HS-27A (cell line): ENCODE results near the gene HIC1.
"Not testable (repeated sequence)": the region's sequence is repeated elsewhere in the genome, so short reads cannot be mapped to it uniquely, and the experiment has no call there.

Source experiments
- DNase-seq: peaks from one replicate; pipeline ENCODE4 v3.0.0-alpha.2; 2012; ENCODE audit warnings: low read depth, missing footprints

Gene HIC1, protein sequence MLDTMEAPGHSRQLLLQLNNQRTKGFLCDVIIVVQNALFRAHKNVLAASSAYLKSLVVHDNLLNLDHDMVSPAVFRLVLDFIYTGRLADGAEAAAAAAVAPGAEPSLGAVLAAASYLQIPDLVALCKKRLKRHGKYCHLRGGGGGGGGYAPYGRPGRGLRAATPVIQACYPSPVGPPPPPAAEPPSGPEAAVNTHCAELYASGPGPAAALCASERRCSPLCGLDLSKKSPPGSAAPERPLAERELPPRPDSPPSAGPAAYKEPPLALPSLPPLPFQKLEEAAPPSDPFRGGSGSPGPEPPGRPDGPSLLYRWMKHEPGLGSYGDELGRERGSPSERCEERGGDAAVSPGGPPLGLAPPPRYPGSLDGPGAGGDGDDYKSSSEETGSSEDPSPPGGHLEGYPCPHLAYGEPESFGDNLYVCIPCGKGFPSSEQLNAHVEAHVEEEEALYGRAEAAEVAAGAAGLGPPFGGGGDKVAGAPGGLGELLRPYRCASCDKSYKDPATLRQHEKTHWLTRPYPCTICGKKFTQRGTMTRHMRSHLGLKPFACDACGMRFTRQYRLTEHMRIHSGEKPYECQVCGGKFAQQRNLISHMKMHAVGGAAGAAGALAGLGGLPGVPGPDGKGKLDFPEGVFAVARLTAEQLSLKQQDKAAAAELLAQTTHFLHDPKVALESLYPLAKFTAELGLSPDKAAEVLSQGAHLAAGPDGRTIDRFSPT

DNA sequence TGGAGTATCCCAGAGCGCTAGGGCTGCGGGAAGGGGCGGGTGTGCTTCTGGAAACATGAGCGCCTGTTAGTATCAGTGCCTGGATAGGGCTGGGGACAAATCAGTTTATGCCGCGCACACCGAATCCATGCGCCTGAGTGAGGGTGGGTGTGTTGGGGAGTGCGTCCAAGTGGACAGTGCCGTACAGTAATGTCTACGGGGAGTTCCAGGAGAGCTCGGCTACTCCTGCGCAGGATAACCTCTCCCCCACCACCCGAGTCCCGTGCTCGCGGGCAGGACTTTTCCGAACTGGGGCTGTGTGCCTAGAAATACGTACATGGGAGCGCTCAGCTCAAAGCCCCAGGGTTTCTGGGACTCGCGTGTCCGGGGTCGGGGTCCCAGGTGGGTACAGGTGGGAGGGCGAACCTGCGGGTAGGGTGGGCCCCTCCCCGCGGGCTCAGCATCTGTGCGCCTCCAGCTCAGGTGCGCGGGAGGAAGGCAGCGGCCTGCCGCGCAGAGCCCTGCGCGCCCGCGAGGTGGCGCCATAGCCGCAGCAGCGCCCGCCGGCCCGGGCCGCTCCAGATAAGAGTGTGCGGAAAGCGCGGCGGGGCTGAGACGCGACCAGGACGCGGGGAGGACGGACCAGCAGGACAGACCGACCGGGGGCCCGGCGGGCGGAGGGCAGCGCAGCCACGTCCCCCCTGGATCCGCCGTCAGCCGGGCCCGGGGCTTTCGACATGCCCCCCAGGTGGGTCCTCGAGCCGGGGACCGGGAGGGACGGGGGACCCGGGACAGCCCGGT is at the start of gene HIC1:
Gene HIC1, plus strand, starts transcription at position 592 of the 780 bp plus-strand sequence. CDS start 1,588 bp downstream, outside the sequence.
- no peak for DNase-seq

DNA sequence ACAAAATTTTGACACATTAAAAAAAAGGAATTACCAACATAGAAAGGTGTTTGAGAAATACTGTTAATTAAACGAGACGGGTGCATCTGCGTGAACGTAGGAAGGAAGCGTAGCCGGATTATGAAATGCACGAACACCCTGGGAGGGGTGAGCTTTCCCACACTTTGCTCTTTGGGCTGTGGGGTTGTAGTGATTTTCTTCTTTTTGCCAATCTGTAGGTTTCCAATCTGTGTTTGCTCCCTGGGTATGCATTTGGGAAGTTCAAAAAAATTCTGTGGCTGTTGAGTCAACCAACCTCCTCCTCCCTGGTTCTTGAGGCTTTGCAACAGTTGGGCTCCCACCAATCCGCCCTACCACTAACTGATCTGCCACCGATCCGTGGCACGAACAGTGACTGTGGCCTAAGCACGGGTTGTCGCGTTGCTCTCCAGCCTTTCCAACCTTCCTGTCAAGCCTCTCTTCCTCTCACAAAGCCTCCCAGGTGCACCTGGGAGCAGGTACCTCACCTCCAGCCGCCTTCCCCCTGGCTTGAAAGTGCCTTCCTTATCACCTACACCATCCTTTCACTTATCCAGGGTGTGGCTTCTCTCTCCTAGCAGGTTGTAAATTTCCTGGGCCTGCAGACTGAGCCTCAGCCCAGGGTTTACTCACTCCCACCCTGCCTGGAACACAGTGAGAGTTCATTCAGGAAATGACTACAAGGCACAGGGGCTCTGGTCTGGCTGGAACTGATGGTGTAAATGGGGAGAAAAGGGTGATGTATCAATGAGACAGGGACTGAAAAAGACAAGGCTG is 46.4 kb upstream of the HIC1 start:
- no peak for DNase-seq

DNA sequence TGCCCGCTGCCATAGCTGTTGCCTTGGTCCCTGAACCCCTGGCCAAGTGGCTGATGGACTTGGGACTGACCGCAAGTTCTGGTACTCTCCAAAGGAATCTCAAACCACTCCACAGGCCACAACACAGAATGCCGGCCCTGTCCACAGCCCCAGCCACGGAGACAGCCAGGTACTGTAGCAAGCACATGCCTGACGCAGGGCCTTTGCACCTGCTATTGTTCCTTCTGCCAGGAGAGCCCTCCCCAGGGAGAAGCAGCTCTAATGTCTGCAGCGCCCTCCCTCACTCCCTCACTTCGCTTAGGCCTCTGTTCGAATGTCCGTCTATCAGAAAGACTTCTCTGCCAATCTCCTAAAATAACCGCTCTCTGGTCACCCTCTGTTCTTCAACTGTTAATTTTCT is 45.2 kb upstream of the HIC1 start:
- no peak for DNase-seq

DNA sequence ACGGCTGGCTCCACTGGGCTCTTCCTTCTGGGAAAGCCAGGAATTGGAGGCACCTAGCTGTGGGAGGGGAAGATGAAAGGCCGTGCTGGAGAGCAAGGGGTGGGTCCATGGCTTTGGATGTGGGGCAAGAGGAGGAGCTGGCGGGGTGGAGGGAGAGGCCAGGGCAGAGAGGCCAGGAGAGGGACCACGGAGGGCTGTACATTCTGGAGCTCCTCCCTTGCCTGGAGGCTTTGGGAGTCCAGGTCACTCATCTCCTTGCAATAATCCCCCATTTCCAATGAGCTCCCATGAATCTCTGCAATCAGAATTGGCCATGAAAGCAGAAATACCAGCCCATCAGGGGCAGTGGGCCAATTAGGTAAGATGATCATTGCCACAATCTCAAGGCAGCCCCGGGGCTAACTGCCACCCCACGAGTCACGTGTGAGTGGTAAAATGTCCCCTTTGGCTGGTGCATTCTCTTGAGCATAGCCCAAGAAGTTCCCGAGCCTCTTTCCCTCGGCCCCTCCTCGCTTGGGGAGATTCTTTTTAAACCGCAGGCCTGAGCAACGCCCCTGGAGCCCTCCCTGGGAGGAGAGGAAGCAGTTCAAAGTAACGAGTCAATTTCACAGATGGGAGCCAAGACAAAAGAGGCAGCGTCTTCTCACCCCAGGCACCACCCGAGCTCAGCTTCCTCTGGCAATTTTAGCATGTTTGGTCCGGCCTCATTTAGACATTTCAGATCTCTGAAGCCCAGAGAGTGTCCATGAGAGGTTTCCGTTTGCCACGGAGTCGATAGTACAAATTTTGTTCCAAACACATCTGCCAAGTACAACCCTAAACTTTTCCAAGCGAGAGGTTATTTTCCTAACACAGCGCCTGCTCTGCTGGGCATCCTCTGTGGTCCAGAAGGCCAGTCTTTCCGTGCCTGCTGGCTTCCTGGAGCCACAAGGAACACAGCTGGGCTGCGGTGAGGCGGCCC is 43.2 kb upstream of the HIC1 start:
- no peak for DNase-seq

DNA sequence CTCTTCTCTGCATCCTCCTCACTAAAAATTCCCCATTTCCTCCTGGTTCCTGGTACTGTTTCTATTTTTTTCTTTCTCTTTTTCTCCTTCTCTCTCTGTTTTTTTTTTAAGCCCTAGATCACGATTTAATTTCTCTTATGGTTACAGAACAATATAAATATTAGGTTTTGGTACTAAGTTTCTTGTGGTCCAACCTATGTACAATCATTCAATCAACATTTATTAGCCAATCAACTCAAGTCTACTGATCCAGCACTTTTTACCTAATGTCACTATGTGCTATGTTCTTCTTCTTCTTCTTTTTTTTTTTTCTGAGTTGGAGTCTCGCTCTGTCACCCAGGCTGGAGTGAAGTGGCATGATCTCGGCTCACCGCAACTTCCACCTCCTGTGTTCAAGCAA is 42.4 kb upstream of the HIC1 start:
- no peak for DNase-seq

DNA sequence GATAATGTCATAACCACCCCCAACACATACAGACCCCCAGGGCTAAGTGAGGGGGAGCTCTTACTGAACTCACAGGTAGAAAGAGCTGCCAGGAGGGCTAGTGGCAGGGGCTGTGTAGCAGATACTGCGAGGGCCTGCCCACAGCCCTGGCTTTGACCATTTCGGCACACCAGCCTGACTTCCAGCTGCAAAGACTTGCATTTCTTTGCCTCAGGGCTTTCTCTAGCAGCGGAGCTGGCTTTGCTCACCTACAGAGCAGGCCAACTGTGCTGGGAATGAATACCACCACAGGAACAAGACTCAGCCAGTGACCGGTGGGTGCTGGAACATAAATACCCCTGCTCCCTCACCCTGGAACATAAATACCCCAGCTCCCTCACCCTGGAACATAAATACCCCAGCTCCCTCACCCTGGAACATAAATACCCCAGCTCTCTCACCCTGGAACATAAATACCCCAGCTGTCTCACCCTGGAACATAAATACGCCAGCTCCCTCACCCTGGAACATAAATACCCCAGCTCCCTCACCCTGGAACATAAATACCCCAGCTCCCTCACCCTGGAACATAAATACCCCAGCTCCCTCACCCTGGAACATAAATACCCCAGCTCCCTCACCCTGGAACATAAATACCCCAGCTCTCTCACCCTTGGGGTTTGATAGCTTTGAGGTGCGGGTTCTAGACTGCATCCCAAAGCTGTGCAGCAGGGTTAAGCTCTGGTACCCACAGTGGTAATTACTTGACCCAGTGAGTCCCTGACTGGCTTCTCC is 41.5 kb upstream of the HIC1 start:
- not testable (repeated sequence) for DNase-seq

DNA sequence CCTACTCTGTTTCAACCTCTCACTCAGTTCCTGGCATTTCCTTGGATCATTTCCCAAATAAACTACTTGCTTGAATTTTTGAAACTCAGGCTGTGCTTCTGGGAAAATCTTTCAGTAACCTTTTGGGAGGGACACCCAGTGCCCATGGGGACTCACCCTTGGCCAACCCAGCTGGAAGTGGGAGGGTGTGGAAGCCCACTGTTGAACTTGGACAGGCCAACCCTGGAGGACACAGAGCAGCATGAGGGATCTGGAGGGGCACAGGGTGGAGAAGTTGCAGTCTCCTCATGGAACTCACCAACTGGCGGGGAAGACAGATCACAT is 40.9 kb upstream of the HIC1 start:
- no peak for DNase-seq

DNA sequence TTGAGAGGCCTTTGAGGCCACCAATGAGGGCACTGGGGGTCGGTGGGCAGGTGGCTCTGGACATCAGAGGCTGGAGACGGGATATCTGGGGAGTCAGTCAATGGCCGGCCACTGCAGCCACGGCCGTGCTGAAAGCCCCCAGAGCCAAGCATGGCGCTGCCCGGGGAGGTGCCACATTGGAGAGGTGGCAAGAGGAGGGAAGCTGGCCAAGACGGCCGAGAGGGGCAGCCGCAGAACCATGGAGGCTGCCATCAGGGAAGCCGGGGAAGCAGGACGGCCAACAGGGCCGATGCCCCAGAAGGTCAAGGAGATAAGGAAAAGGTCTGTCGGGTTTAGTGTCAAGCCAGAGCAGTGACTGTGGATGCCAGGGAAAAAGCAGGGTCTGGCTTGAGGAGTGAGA is 39.6 kb upstream of the HIC1 start:
- no peak for DNase-seq

DNA sequence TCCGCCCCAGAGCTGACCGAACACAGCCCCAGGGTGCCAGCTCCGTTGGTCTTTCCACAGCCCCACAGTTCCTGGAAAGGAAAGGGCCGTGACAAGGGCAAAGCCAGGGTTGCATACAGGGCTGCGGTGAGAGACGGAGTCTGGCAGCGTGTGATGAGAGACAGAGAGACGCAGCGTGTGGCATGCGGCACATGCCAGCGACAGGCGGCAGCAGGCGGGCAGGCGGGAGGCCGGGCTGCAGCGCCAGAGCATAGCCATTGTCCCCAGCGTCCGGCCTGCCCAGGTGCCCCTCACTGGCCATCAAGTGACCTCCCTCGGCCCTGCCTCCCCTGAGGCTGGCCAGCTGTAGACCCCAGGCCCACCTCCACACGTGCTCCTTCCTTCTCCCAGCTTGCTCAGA is 38.4 kb upstream of the HIC1 start:
- no peak for DNase-seq

DNA sequence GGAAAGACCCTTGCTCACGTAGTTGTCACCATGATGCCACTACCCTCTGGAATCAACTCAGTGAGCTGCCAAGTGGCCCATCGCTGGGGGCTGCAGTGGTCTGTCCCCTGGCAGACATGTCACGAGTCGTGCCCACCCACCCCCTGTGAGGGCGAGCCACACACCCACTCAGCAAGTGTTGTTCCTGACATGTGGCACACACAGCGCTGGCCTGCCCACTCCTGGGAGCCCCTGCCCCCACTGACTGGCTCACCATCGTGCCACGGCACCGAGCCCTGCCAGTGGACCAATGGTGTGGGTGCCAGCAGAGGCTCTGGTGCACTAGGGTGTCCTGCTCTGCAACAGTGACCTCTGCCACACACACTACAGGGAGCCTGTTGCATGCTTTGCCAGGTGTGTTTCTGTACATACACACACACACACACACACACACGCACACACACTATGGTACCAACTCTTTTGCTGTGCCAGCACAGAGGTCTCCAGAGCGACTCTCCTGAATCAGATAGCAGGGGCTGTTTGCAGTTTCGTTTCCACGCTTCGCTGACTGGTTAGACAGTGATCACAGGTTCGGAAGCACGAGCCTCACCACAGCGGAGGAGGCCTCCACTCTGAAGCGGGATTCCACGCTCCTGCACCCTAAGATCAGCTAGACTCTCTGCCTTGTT is 37.5 kb upstream of the HIC1 start:
- no peak for DNase-seq

DNA sequence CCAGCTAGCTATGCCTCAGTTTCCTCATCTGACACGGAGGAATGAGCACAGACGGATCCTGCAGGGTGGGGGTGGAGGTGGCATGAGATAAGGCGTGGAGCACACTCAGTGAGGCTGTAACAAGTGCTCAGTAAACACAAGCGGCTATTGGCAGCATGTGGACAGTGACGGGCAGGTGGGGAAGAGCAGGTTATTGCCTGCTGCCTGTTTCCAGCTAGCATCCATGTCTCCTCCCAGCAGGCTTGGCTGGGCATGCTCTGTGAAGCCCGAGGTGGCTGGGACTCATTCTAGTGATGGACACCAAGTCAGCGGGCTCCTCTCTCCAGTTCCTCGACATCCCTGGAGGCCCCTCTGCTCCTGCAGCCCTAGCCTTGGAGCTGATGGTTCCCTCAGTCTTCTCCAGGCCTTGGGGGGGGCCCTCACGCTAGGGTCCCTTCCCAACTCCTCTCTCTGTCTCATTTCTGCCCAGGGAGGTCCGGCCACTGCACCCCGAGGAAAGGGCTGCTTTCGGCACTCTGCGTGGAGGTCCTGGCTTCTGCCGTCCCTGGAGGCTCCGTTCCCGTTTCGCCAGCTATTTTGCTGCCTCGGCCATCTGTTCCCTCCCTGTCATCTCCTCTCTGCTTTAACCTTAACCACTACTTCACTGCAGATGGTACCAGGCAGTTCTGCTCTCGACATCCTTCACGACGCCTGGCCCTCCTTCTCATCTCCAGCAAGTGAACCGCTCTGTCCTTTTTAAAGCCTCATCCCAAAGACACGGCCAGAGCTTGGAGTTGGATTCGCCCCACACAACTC is 36.0 kb upstream of the HIC1 start:
- no peak for DNase-seq

DNA sequence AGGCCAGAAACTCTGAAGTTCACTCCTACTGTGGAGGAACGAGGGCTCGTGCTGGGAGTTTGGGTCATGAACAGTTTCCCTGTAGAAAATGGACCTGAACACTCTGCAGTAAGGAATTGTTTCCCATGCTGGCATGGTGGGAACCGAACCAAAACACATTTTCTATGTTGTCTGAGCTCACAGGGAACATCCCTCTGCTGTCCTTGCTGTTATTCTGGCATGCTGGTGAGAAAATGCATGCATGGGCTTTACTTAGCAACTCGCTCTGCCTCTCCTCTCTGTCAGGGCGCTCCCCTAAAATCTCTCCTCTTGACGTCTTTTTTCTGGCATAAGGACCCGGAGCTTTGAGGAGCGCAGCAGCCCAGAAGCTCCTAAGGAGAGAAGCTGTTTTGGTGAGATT is 35.2 kb upstream of the HIC1 start:
- DNase-seq: no peak

DNA sequence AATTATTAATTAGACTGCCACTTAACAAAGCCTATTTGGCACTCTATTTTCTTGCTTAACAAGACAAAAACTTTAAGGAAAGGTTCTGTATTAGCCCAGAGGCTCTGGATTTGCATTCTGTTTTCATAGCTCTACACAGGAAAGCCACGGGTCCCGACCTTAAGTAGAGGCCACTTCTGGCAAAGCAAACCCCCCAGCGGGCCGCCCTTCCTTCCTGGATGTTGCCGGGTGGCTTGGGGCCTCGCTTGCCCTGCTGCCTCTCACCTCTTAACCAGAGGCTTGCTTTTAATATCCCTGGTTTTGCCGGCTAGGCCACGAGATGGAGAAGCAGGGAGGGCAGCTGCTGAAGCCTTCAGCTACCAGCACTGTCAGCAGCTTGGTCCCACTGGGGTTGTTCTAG is 34.2 kb upstream of the HIC1 start:
- no peak for DNase-seq

DNA sequence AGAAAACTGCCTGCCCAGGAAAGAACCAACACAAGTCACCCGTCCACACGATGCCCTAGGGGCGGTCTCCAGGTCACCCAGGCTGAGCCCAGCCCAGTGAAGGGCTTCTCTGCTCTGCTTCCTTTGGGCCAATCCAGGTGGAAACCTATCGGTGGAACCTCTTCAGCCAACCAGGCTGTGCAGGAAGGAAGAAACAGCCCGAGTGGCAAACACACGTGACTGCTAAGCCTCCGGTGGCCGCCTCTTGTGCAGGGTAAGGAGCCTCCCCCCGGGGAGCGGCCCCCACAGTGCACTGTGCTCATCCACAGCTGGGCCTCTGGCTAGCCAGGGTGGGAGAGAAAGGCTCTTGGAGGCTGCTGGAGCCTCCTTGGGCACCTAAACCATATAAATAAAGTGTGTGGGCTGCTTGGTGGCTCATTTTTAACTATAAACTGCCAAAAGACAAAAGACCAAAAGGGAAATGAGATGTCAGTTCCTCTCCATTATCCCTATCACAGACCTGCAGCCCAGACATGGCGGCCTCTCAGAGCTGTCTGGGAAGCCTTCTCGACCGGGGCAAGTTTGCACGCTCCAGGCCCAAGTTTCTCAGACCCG is 32.2 kb upstream of the HIC1 start:
- no peak for DNase-seq

DNA sequence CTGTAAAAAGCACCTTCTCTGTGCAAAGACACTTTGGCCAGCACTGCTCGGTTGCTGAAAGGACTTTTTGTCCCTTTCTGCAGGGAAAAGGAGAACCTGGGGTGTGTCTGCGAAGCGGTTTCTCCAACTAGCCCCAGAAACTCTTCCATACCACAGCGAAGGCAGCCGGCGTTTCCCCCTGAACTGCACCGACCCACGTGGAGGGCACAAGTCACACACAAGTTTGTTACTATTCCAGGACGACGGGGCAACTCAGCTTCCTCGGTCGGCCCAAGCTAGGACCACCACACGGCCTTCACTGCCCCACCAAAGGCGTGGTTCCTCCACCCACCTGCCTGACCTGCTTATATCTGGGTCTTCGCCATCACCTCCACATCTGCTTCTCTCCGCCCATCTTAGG is 31.6 kb upstream of the HIC1 start:
- DNase-seq: no peak

DNA sequence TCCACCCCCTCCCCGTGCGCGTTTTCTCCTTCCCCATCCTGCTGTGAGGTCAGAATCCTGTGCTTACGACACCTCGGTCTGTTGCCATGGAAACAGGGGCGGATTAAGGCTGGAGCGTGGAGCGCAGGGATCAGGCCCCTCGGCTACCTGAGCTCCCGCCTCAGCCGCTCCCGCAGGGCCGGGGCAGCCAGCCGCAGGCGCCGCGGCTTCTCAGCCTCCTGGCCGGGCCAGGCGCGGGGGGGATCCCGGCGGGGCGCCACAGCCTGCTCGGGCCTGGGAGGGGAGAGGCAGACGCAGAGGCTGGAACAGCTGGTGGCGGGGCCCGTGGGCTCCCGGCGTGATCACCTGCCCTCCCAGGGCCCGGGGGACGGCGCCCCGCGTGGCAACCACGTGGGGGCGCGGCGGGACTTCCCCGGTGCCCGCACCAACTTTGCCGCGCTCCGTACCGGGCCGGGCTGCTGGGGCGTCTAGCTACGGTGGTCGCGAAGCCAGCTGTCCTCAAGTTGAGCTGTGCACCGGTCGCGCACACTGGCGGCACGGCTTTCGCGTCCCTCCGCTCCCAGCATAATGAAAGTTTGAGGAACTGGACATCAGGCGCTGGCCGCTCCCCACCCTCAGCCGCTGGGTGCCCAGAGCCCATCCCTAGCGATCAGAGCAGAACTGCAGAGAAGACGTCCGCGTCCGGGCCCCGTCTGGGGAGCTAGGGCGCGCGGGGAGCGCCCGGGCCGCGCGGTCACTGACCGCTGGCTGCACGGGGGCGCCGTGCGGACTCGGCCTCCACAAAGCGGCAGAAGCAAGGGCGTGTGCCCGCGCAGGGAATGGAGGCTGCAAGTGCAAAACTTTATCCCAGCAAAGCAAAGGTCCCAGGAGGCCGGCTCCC is 31.0 kb upstream of the HIC1 start:
- no peak for DNase-seq

DNA sequence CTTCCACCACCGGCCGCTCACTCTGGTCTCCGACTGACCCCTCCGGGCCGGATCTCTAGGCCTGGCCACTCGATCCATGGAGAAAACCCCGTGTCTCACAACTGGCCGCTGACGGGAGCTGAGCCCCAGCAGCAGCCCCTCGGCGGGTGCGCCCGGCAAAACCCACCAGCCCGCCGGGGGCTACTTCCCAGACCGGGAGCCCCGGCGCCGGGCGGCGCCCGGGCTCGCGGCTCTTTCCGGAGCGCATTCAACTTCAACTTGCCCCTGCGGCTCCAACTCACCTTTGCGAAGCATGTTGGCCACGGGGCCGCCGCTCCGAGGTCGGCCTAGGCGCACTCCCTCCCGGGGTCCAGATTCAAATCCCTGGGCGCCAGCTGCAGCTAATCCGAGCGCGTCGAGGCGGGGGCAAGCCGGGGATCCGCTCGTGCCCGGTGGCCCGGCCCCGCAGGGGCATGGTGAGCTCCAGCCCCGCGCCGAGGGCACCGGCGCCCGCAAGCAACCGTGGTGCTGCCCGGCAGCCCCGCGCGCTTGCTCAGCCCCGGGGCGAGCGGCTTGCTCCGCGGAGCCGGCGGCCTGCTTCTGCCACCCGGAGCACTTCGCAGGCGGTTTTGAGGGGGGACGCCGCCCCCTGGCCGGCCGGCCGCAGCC is 30.2 kb upstream of the HIC1 start:
- DNase-seq: no peak
